GM11168 (cell line): Measurements from ENCODE around the gene SLC25A26.
"Not testable (repeated sequence)": the region's sequence is repeated elsewhere in the genome, so short reads cannot be mapped to it uniquely, and the experiment has no call there.

Experiments
- in situ Hi-C: fragments of 300-500 bp; cut with MboI; formaldehyde crosslinking; loops from one replicate; pipeline ENCODE4 v1.12.0; 2022; ENCODE audit warnings: low sequenced_read_pairs; ENCODE audit not compliant: unreplicated experiment

SLC25A26 gene

GRCh38 chr3:66224220-66224619 is 3.4 kb downstream of the SLC25A26 start:
- in situ Hi-C loops, result no loop called here

GRCh38 chr3:66226093-66226492 is 5.3 kb downstream of the SLC25A26 start:
- in situ Hi-C loops, result not testable (repeated sequence)

GRCh38 chr3:66227051-66227450 is 6.2 kb downstream of the SLC25A26 start:
- in situ Hi-C loops, result no loop called here

- in situ Hi-C loops, result no loop called here
Observed at GRCh38 chr3:66227915-66228314, 7.1 kb downstream of the SLC25A26 start.

- in situ Hi-C loops, result no loop called here
Observed at GRCh38 chr3:66228707-66229106, 7.9 kb downstream of the SLC25A26 start.

- in situ Hi-C loops, result no loop called here
Observed at GRCh38 chr3:66229931-66230330, 9.1 kb downstream of the SLC25A26 start.

- in situ Hi-C loops, result no loop called here
Observed at GRCh38 chr3:66233033-66233432, 12.2 kb downstream of the SLC25A26 start.

- in situ Hi-C loops, result no loop called here
Observed at GRCh38 chr3:66236281-66236680, 15.5 kb downstream of the SLC25A26 start.

- in situ Hi-C loops, result no loop called here
Observed at GRCh38 chr3:66237552-66237951, 16.8 kb downstream of the SLC25A26 start.

- in situ Hi-C loops, result no loop called here
Observed at GRCh38 chr3:66239513-66240123, 18.8 kb downstream of the SLC25A26 start.

- in situ Hi-C loops, result no loop called here
Observed at GRCh38 chr3:66241466-66241865, 20.7 kb downstream of the SLC25A26 start.

GRCh38 chr3:66242788-66243464 is 22.1 kb downstream of the SLC25A26 start:
- in situ Hi-C loops, result no loop called here

- in situ Hi-C loops, result no loop called here
Observed at GRCh38 chr3:66248641-66249040, 27.8 kb downstream of the SLC25A26 start.

GRCh38 chr3:66253790-66254620 is 33.2 kb downstream of the SLC25A26 start:
- in situ Hi-C loops, result no loop called here

- in situ Hi-C loops, result loop anchor here (5.0 kb wide), 1 partner anchor 556 kb away; no protein-coding TSS in a partner anchor
Observed at GRCh38 chr3:66255865-66256264, 35.1 kb downstream of the SLC25A26 start.

- in situ Hi-C loops, result loop anchor here (5.0 kb wide), 1 partner anchor 555 kb away; no protein-coding TSS in a partner anchor
Observed at GRCh38 chr3:66256806-66257205, 36.0 kb downstream of the SLC25A26 start.

GRCh38 chr3:66259566-66260255 is 38.9 kb downstream of the SLC25A26 start:
- in situ Hi-C loops, result loop anchor here (5.0 kb wide), 1 partner anchor 553 kb away; no protein-coding TSS in a partner anchor

GRCh38 chr3:66260431-66260830 is 39.6 kb downstream of the SLC25A26 start:
- in situ Hi-C loops, result no loop called here

GRCh38 chr3:66261355-66261754 is 40.6 kb downstream of the SLC25A26 start:
- in situ Hi-C loops, result no loop called here

GRCh38 chr3:66265649-66266048 is 44.8 kb downstream of the SLC25A26 start:
- in situ Hi-C loops, result no loop called here
